22Rv1 (cell line): ENCODE data around the gene ZCCHC3.

Experiments used
- H3K27ac ChIP-seq: fragments of 450-650 bp; 2 replicates; pipeline ENCODE4 v1.5.1; 2017
- ZFX ChIP-seq: fragments of 450-650 bp; IDR thresholded peaks from 2 replicates; pipeline ENCODE4 v1.6.1; 2017; ENCODE audit warnings: antibody characterized with exemption, borderline replicate concordance
- TF ChIP-seq, protein P1 (sequence below): fragments of 450-650 bp; IDR thresholded peaks from 2 replicates; pipeline ENCODE4 v1.5.1; 2017; ENCODE audit warnings: mild to moderate bottlenecking

The ZCCHC3 gene

GRCh38 chr20:286508-286907, 10.9 kb upstream of the ZCCHC3 start:
- TF ChIP-seq, protein P1, sequence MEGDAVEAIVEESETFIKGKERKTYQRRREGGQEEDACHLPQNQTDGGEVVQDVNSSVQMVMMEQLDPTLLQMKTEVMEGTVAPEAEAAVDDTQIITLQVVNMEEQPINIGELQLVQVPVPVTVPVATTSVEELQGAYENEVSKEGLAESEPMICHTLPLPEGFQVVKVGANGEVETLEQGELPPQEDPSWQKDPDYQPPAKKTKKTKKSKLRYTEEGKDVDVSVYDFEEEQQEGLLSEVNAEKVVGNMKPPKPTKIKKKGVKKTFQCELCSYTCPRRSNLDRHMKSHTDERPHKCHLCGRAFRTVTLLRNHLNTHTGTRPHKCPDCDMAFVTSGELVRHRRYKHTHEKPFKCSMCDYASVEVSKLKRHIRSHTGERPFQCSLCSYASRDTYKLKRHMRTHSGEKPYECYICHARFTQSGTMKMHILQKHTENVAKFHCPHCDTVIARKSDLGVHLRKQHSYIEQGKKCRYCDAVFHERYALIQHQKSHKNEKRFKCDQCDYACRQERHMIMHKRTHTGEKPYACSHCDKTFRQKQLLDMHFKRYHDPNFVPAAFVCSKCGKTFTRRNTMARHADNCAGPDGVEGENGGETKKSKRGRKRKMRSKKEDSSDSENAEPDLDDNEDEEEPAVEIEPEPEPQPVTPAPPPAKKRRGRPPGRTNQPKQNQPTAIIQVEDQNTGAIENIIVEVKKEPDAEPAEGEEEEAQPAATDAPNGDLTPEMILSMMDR = no peak
- TF ChIP-seq ZFX = no peak
- no peak overlapping the region for H3K27ac ChIP-seq

GRCh38 chr20:288956-289692, 8.2 kb upstream of the ZCCHC3 start:
- peak overlapping the region; percentile 76 for H3K27ac ChIP-seq
- TF ChIP-seq ZFX = no peak
- TF ChIP-seq, protein P1 = no peak

DNA sequence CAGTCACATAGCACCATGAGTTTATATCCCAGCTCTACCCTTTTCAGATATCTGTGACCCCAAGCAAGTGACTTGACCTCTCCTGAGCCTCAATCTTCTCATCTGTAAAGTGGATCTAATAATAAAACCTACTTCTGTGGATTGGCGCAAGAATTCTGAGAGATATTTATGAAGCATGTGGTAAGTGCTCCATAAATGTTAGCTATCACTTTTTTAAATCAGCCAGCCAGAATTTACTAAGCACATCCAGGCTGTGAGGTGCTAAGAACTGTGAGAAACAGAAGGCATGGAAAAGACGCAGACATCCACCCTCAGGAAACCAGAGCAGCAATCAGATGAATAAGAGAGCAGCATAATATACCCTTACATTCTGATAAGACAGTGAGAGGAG, 7.7 kb upstream of the ZCCHC3 start:
- peak overlapping the region; percentile 76 for H3K27ac ChIP-seq
- TF ChIP-seq, protein P1 = no peak
- TF ChIP-seq ZFX = no peak

DNA sequence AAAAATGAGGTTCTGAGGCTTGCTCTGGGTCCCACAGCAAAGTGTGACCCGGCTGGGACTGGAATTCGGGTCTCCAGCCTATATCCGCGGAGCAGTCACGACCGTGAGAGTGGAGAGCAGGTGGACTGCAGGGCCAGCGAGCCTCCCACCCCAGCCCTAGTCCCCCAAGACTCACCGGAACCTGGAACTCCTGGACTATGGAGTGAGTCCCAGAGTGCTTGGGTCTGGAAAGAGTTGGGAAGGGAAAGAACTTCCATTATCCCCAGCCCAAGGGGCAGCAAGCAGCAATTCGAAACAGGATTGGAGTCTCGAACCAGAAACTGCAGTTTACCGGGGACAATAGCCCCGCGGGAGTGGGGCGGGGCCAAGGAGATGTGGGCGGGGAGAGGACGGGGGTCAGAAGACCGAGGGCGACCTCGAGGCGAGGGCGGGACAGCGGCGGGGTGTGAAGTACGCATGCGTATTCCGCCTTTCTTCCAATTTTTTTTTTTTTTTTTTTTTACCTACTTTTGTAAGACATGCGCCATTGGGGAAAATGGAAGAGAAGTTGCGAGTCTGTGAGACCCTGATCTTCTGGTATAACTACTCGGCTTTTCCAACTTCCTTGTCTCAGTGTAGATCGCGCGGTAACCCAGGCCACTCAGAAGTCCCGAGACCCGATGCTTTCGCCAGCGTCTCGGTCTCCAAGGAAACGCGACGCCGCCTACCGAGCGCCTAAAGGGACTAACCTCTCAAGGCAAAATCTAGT, 7.1 kb upstream of the ZCCHC3 start, which contains the start of gene C20orf96:
Gene C20orf96 (minus strand): TSS at position 667 of the 748 bp plus-strand sequence. CDS start 140 bp downstream, at position 527.
- peak within 1 kb of the TSS; percentile 76 for H3K27ac ChIP-seq
- TF ChIP-seq ZFX = no peak
- TF ChIP-seq, protein P1 = peak; percentile 23; the same call in 1 of the 2 replicates

GRCh38 chr20:294602-295001, 2.8 kb upstream of the ZCCHC3 start:
- TF ChIP-seq ZFX = no peak
- TF ChIP-seq, protein P1 = no peak
- H3K27ac ChIP-seq = no peak overlapping the region

- TF ChIP-seq, protein P1 = no peak
- no peak for TF ChIP-seq ZFX
- no peak overlapping the region for H3K27ac ChIP-seq
Measured at GRCh38 chr20:295804-296203, 1.6 kb upstream of the ZCCHC3 start.
